ENCODE data around the gene MRPL49. TPM values are rescaled to one million over a fixed set of nuclear protein-coding genes. Genes with fewer than 3 reads are reported as not detected.

The MRPL49 gene
- polyA plus RNA-seq, 1 donor from 2014 or later, result 80.5 TPM

DNA sequence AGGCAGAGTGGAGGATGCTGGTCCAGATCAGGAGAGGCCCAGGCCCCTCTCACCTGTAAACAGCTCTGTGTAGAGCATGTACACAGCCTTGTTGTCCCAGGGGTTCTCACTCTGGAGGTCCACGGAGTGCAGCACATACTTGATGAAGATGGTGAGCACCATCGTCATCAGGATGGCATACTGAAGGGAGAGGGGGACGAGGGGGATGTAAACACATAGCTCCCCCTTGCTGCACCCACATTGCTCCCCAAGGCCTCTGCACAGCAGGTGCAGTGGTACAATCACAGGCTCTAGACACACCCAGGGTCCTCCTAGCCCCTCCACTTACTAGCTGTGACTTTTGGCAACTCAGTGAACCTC lies 9.3 kb downstream of the MRPL49 start:
- Histone ChIP-seq H3K36me3 (ENCODE audit: insufficient read depth, low read length) (no peaks in the 10 kb centered on the region), H2AFZ (ENCODE audit: low read depth, low read length) (no peak overlapping the region), H3F3A (ENCODE audit: insufficient read depth, low read length, poor library complexity, severe bottlenecking) (peaks cover 5% of the 10 kb centered on the region), H3K9ac (ENCODE audit: low read length) (no peak overlapping the region), H3K79me2 (replicated peaks; ENCODE audit: insufficient read depth, low read length) (peaks cover 16% of the 10 kb centered on the region), H3K4me2 (ENCODE audit: low read length) (no peak overlapping the region), H3K4me3 (ENCODE audit: low read length) (no peak overlapping the region), H3K27ac (ENCODE audit: low read length) (no peak overlapping the region), H3K9me3 (ENCODE audit: low read length) (no peaks in the 10 kb centered on the region), H4K20me1 (ENCODE audit: insufficient read depth) (no peaks in the 10 kb centered on the region), H3K27me3 (ENCODE audit: insufficient read depth, low read depth, low read length) (no peaks in the 10 kb centered on the region), H3K9me2 (ENCODE audit: insufficient read depth, low read length) (no peaks in the 10 kb centered on the region)
- TF ChIP-seq TAF1 (IDR thresholded peaks at IDR 0.05; ENCODE audit: low read depth) (no peak), MXI1 (conservative IDR thresholded peaks at IDR 0.05; ENCODE audit: poor library complexity, severe bottlenecking) (no peak), EZH2 (IDR thresholded peaks at IDR 0.05; ENCODE audit: borderline replicate concordance, insufficient read depth, low read length, poor library complexity, severe bottlenecking) (no peak), RAD21 (conservative IDR thresholded peaks at IDR 0.05) (no peak), SMC3 (conservative IDR thresholded peaks at IDR 0.05; ENCODE audit: poor library complexity) (no peak), EP300 (conservative IDR thresholded peaks at IDR 0.05; ENCODE audit: poor library complexity, severe bottlenecking) (no peak), POLR2AphosphoS5 (IDR thresholded peaks at IDR 0.05) (no peak)
- TF ChIP-seq, protein P1, sequence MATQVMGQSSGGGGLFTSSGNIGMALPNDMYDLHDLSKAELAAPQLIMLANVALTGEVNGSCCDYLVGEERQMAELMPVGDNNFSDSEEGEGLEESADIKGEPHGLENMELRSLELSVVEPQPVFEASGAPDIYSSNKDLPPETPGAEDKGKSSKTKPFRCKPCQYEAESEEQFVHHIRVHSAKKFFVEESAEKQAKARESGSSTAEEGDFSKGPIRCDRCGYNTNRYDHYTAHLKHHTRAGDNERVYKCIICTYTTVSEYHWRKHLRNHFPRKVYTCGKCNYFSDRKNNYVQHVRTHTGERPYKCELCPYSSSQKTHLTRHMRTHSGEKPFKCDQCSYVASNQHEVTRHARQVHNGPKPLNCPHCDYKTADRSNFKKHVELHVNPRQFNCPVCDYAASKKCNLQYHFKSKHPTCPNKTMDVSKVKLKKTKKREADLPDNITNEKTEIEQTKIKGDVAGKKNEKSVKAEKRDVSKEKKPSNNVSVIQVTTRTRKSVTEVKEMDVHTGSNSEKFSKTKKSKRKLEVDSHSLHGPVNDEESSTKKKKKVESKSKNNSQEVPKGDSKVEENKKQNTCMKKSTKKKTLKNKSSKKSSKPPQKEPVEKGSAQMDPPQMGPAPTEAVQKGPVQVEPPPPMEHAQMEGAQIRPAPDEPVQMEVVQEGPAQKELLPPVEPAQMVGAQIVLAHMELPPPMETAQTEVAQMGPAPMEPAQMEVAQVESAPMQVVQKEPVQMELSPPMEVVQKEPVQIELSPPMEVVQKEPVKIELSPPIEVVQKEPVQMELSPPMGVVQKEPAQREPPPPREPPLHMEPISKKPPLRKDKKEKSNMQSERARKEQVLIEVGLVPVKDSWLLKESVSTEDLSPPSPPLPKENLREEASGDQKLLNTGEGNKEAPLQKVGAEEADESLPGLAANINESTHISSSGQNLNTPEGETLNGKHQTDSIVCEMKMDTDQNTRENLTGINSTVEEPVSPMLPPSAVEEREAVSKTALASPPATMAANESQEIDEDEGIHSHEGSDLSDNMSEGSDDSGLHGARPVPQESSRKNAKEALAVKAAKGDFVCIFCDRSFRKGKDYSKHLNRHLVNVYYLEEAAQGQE (IDR thresholded peaks at IDR 0.05; ENCODE audit: borderline replicate concordance), result no peak
- TF ChIP-seq, protein P2, sequence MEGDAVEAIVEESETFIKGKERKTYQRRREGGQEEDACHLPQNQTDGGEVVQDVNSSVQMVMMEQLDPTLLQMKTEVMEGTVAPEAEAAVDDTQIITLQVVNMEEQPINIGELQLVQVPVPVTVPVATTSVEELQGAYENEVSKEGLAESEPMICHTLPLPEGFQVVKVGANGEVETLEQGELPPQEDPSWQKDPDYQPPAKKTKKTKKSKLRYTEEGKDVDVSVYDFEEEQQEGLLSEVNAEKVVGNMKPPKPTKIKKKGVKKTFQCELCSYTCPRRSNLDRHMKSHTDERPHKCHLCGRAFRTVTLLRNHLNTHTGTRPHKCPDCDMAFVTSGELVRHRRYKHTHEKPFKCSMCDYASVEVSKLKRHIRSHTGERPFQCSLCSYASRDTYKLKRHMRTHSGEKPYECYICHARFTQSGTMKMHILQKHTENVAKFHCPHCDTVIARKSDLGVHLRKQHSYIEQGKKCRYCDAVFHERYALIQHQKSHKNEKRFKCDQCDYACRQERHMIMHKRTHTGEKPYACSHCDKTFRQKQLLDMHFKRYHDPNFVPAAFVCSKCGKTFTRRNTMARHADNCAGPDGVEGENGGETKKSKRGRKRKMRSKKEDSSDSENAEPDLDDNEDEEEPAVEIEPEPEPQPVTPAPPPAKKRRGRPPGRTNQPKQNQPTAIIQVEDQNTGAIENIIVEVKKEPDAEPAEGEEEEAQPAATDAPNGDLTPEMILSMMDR (IDR thresholded peaks at IDR 0.05; ENCODE audit: poor library complexity, severe bottlenecking), result no peak

DNA sequence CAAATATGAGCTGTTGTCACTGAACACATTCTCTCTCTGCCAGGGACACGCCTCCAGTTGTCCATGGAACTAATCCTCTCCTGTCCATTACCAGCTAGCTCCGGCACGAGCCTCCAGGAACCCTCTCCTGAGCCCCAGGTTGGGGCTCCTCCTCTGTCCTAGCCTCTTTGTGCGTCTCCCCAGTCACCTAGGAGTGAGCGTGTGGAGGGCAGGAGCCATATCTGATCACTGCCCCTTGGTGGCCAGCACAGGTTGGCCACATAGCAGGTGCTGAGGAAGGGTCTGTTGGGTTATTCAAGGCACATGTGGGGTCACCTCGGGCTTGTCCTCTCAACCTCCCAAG lies 9.7 kb downstream of the MRPL49 start:
- no peak overlapping the region for H3K27ac ChIP-seq (ENCODE audit: low read length)
- H3K9me3 ChIP-seq (ENCODE audit: low read length), result no peaks in the 10 kb centered on the region
- no peaks in the 10 kb centered on the region for H3K27me3 ChIP-seq (ENCODE audit: insufficient read depth, low read depth, low read length)
- H3K4me3 ChIP-seq (ENCODE audit: low read length), result no peak overlapping the region
- no peak overlapping the region for H3K9ac ChIP-seq (ENCODE audit: low read length)
- H3K4me2 ChIP-seq (ENCODE audit: low read length), result no peak overlapping the region
- H3K36me3 ChIP-seq (ENCODE audit: insufficient read depth, low read length), result no peaks in the 10 kb centered on the region
- no peak overlapping the region for H2AFZ ChIP-seq (ENCODE audit: low read depth, low read length)
- H3F3A ChIP-seq (ENCODE audit: insufficient read depth, low read length, poor library complexity, severe bottlenecking), result peaks cover 5% of the 10 kb centered on the region
- peaks cover 16% of the 10 kb centered on the region for H3K79me2 ChIP-seq (replicated peaks; ENCODE audit: insufficient read depth, low read length)
- no peaks in the 10 kb centered on the region for H3K9me2 ChIP-seq (ENCODE audit: insufficient read depth, low read length)
- H4K20me1 ChIP-seq (ENCODE audit: insufficient read depth), result no peaks in the 10 kb centered on the region
- TF ChIP-seq, protein P2 (IDR thresholded peaks at IDR 0.05; ENCODE audit: poor library complexity, severe bottlenecking), result no peak
- TF ChIP-seq TAF1 (IDR thresholded peaks at IDR 0.05; ENCODE audit: low read depth) (no peak), POLR2AphosphoS5 (IDR thresholded peaks at IDR 0.05) (no peak), EP300 (conservative IDR thresholded peaks at IDR 0.05; ENCODE audit: poor library complexity, severe bottlenecking) (no peak), EZH2 (IDR thresholded peaks at IDR 0.05; ENCODE audit: borderline replicate concordance, insufficient read depth, low read length, poor library complexity, severe bottlenecking) (no peak), MXI1 (conservative IDR thresholded peaks at IDR 0.05; ENCODE audit: poor library complexity, severe bottlenecking) (no peak), RAD21 (conservative IDR thresholded peaks at IDR 0.05) (no peak), SMC3 (conservative IDR thresholded peaks at IDR 0.05; ENCODE audit: poor library complexity) (no peak)
- TF ChIP-seq, protein P1 (IDR thresholded peaks at IDR 0.05; ENCODE audit: borderline replicate concordance), result no peak
